ENCODE measurements around the gene FBXO21.
"Not testable (repeated sequence)": the region's sequence is repeated elsewhere in the genome, so short reads cannot be mapped to it uniquely, and the experiment has no call there.

Gene FBXO21

GRCh38 chr12:117189725-117190209 lies 503 bp downstream of the FBXO21 start:
- Mint-ChIP-seq H3K27me3 (peaks cover 5 to 9% of the 10 kb centered on the region in 2 donors), H3K9me3 (peaks cover 0 to 2% of the 10 kb centered on the region in 2 donors), H3K36me3 (peaks cover 10 to 12% of the 10 kb centered on the region in 2 donors), H3K4me1 (peaks cover 11 to 22% of the 10 kb centered on the region in 2 donors), H3K27ac (peak overlapping the region; percentile 92), H3K4me3 (peak overlapping the region; percentile 93 to 94)
- DNase-seq (peak; percentile 35), ATAC-seq (replicated peaks) (peak; percentile 65 to 66)

GRCh38 chr12:117188961-117189724 lies 1.1 kb downstream of the FBXO21 start:
- peak overlapping the region; percentile 92 for H3K27ac Mint-ChIP-seq
- DNase-seq (no peak), ATAC-seq (replicated peaks) (no peak)
- peaks cover 5 to 9% of the 10 kb centered on the region in 2 donors for H3K27me3 Mint-ChIP-seq
- peak overlapping the region; percentile 93 to 94 for H3K4me3 Mint-ChIP-seq
- peaks cover 14 to 15% of the 10 kb centered on the region in 2 donors for H3K36me3 Mint-ChIP-seq
- peaks cover 11 to 22% of the 10 kb centered on the region in 2 donors for H3K4me1 Mint-ChIP-seq
- H3K9me3 Mint-ChIP-seq, result peaks cover 0 to 2% of the 10 kb centered on the region in 2 donors

- Mint-ChIP-seq H3K4me1 (peaks cover 11 to 22% of the 10 kb centered on the region in 2 donors), H3K36me3 (peaks cover 21 to 22% of the 10 kb centered on the region in 2 donors), H3K4me3 (peak overlapping the region in 1 of 2 donors; percentile 64), H3K9me3 (no peaks in the 10 kb centered on the region), H3K27me3 (peaks cover 0 to under 1% of the 10 kb centered on the region in 2 donors), H3K27ac (no peak overlapping the region)
- DNase-seq (no peak), ATAC-seq (replicated peaks) (no peak)
These were observed 2.1 kb downstream of the FBXO21 start for GRCh38 chr12:117188121-117188665.

GRCh38 chr12:117187421-117187820 lies 2.8 kb downstream of the FBXO21 start:
- H3K4me3 Mint-ChIP-seq, result no peak overlapping the region
- H3K9me3 Mint-ChIP-seq, result no peaks in the 10 kb centered on the region
- H3K36me3 Mint-ChIP-seq, result peaks cover 23% of the 10 kb centered on the region in 2 donors
- H3K4me1 Mint-ChIP-seq, result peaks cover 11 to 22% of the 10 kb centered on the region in 2 donors
- no peak overlapping the region for H3K27ac Mint-ChIP-seq
- no peak for ATAC-seq (replicated peaks)
- no peaks in the 10 kb centered on the region for H3K27me3 Mint-ChIP-seq
- DNase-seq, result no peak

- Mint-ChIP-seq H3K9me3 (peaks cover 0 to 2% of the 10 kb centered on the region in 2 donors), H3K27ac (no peak overlapping the region), H3K4me1 (peaks cover 0 to 6% of the 10 kb centered on the region in 2 donors), H3K36me3 (peaks cover 39 to 60% of the 10 kb centered on the region in 2 donors), H3K4me3 (no peak overlapping the region), H3K27me3 (no peaks in the 10 kb centered on the region)
- no peak for ATAC-seq (replicated peaks)
- no peak for DNase-seq
These were observed 7.4 kb downstream of the FBXO21 start for GRCh38 chr12:117182866-117183265.

GRCh38 chr12:117181468-117181843 lies 8.8 kb downstream of the FBXO21 start:
- DNase-seq; H3K4me1 Mint-ChIP-seq; H3K9me3 Mint-ChIP-seq; ATAC-seq (replicated peaks); H3K27me3 Mint-ChIP-seq; H3K4me3 Mint-ChIP-seq; H3K27ac Mint-ChIP-seq: not testable (repeated sequence)
- H3K36me3 Mint-ChIP-seq, result peaks cover 39 to 62% of the 10 kb centered on the region in 2 donors

- no peak overlapping the region for H3K4me3 Mint-ChIP-seq
- DNase-seq, result no peak
- peak in 1 of 2 donors; percentile 62 for ATAC-seq (replicated peaks)
- peaks cover 43 to 67% of the 10 kb centered on the region in 2 donors for H3K36me3 Mint-ChIP-seq
- H3K27me3 Mint-ChIP-seq, result no peaks in the 10 kb centered on the region
- no peak overlapping the region for H3K27ac Mint-ChIP-seq
- peaks cover 0 to 2% of the 10 kb centered on the region in 2 donors for H3K9me3 Mint-ChIP-seq
- H3K4me1 Mint-ChIP-seq, result peaks cover 9 to 10% of the 10 kb centered on the region in 2 donors
These were observed 9.4 kb downstream of the FBXO21 start for GRCh38 chr12:117180758-117181467.

GRCh38 chr12:117178745-117179144 lies 11.5 kb downstream of the FBXO21 start:
- Mint-ChIP-seq H3K4me3 (no peak overlapping the region), H3K36me3 (peaks cover 44 to 71% of the 10 kb centered on the region in 2 donors), H3K9me3 (peaks cover 0 to 2% of the 10 kb centered on the region in 2 donors), H3K27ac (no peak overlapping the region), H3K4me1 (peaks cover 9 to 11% of the 10 kb centered on the region in 2 donors), H3K27me3 (no peaks in the 10 kb centered on the region)
- ATAC-seq (replicated peaks) (no peak), DNase-seq (no peak)

GRCh38 chr12:117178301-117178700 lies 12.0 kb downstream of the FBXO21 start:
- Mint-ChIP-seq H3K36me3 (peaks cover 44 to 71% of the 10 kb centered on the region in 2 donors), H3K4me1 (peaks cover 9 to 11% of the 10 kb centered on the region in 2 donors), H3K27me3 (no peaks in the 10 kb centered on the region), H3K4me3 (no peak overlapping the region), H3K9me3 (peaks cover 0 to 2% of the 10 kb centered on the region in 2 donors), H3K27ac (no peak overlapping the region)
- no peak for DNase-seq
- no peak for ATAC-seq (replicated peaks)

- no peak for DNase-seq
- no peak for ATAC-seq (replicated peaks)
- Mint-ChIP-seq H3K27me3 (no peaks in the 10 kb centered on the region), H3K4me1 (peaks cover 5 to 10% of the 10 kb centered on the region in 2 donors), H3K27ac (no peak overlapping the region), H3K4me3 (no peak overlapping the region), H3K9me3 (no peaks in the 10 kb centered on the region), H3K36me3 (peaks cover 35 to 60% of the 10 kb centered on the region in 2 donors)
These were observed 18.1 kb downstream of the FBXO21 start for GRCh38 chr12:117172168-117172567.

- DNase-seq (no peak), ATAC-seq (replicated peaks) (no peak)
- H3K27ac Mint-ChIP-seq, result no peak overlapping the region
- H3K4me1 Mint-ChIP-seq, result peaks cover 6 to 7% of the 10 kb centered on the region in 2 donors
- H3K36me3 Mint-ChIP-seq, result peaks cover 37 to 61% of the 10 kb centered on the region in 2 donors
- no peak overlapping the region for H3K4me3 Mint-ChIP-seq
- no peaks in the 10 kb centered on the region for H3K27me3 Mint-ChIP-seq
- no peaks in the 10 kb centered on the region for H3K9me3 Mint-ChIP-seq
These were observed 18.6 kb downstream of the FBXO21 start for GRCh38 chr12:117171499-117172162.

- H3K4me3 Mint-ChIP-seq, result no peak overlapping the region
These were observed 20.7 kb downstream of the FBXO21 start for GRCh38 chr12:117169548-117169947.

GRCh38 chr12:117168976-117169375 lies 21.3 kb downstream of the FBXO21 start:
- Mint-ChIP-seq H3K36me3 (peaks cover 32 to 48% of the 10 kb centered on the region in 2 donors), H3K27me3 (no peaks in the 10 kb centered on the region), H3K4me3 (no peak overlapping the region), H3K4me1 (peaks cover 0 to 2% of the 10 kb centered on the region in 2 donors), H3K27ac (no peak overlapping the region), H3K9me3 (no peaks in the 10 kb centered on the region)
- DNase-seq (no peak), ATAC-seq (replicated peaks) (no peak)

More at GRCh38 chr12:117169548-117169947, 20.7 kb downstream of the FBXO21 start:
- peaks cover 0 to 2% of the 10 kb centered on the region in 2 donors for H3K4me1 Mint-ChIP-seq
- H3K36me3 Mint-ChIP-seq, result peaks cover 34 to 54% of the 10 kb centered on the region in 2 donors
- H3K27ac Mint-ChIP-seq, result no peak overlapping the region
- ATAC-seq (replicated peaks), result no peak
- H3K9me3 Mint-ChIP-seq, result no peaks in the 10 kb centered on the region
- DNase-seq, result no peak
- no peaks in the 10 kb centered on the region for H3K27me3 Mint-ChIP-seq

- Mint-ChIP-seq H3K27ac (peak overlapping the region; percentile 84), H3K4me1 (peaks cover 0 to 2% of the 10 kb centered on the region in 2 donors), H3K9me3 (no peaks in the 10 kb centered on the region), H3K36me3 (peaks cover 31 to 42% of the 10 kb centered on the region in 2 donors), H3K4me3 (no peak overlapping the region), H3K27me3 (no peaks in the 10 kb centered on the region)
- DNase-seq, result no peak
- ATAC-seq (replicated peaks), result no peak
These were observed 22.5 kb downstream of the FBXO21 start for GRCh38 chr12:117167769-117168168.

Data from stimulated activated naive B cell treated with anti-CD40 and anti-IgM and Interleukin-4, amounts not matched to agents 10 μg/mL and 1 μg/mL and 100 μg/mL, for 72 hours (primary cell).